Ectodermal cell (in vitro differentiated cells): ENCODE results near the gene DSCAML1.

Experiments used
- H3K27ac ChIP-seq: 2 replicates; pipeline ENCODE4 v1.7.0; 2013; ENCODE audit warnings: mild to moderate bottlenecking, low read depth, low read length; ENCODE audit not compliant: insufficient read depth, poor library complexity, severe bottlenecking
- H3K27me3 ChIP-seq: 2 replicates; pipeline ENCODE4 v1.7.0; 2013; ENCODE audit warnings: mild to moderate bottlenecking, low read length; ENCODE audit not compliant: insufficient read depth, control insufficient read depth, poor library complexity, severe bottlenecking
- H3K36me3 ChIP-seq: one replicate; pipeline ENCODE4 v1.7.0; 2013; ENCODE audit warnings: low read length; ENCODE audit not compliant: control insufficient read depth, insufficient read depth
- H3K4me1 ChIP-seq: one replicate; pipeline ENCODE4 v1.7.0; 2013; ENCODE audit warnings: low read length; ENCODE audit not compliant: control insufficient read depth, insufficient read depth
- H3K4me3 ChIP-seq: 2 replicates; pipeline ENCODE4 v1.7.0; 2013; ENCODE audit warnings: low read depth, low read length, control low read depth; ENCODE audit not compliant: insufficient read depth
- H3K9me3 ChIP-seq: 2 replicates; pipeline ENCODE4 v1.7.0; 2013; ENCODE audit warnings: mild to moderate bottlenecking, low read length, moderate library complexity; ENCODE audit not compliant: control insufficient read depth
- WGBS, 2 experiments: methylation state at CpG; one replicate each; pipeline ENCODE4 v1.1.7; 2013; ENCODE audit warnings: missing lambda C conversion rate in 2 of 2; 5-methylcytosine and 5-hydroxymethylcytosine counted together

DSCAML1 gene

GRCh38 chr11:117523680-117524079 lies 273.3 kb downstream of the DSCAML1 start:
- 90 to 93% methylated on average over 3 of the region's 3 CpGs for WGBS, 2 experiments
- no peak overlapping the region for H3K27ac ChIP-seq
- peaks cover 10% of the 10 kb centered on the region for H3K4me1 ChIP-seq

GRCh38 chr11:117521974-117522373 lies 275.0 kb downstream of the DSCAML1 start:
- H3K4me1 ChIP-seq: no peaks in the 10 kb centered on the region
- no peaks in the 10 kb centered on the region for H3K36me3 ChIP-seq
- 92 to 93% methylated on average over 4 of the region's 4 CpGs for WGBS, 2 experiments
- no peaks in the 10 kb centered on the region for H3K9me3 ChIP-seq
- H3K27ac ChIP-seq: no peak overlapping the region
- no peaks in the 10 kb centered on the region for H3K27me3 ChIP-seq
- H3K4me3 ChIP-seq: no peak overlapping the region

More at GRCh38 chr11:117523680-117524079, 273.3 kb downstream of the DSCAML1 start:
- Histone ChIP-seq H3K27me3 (no peaks in the 10 kb centered on the region), H3K36me3 (no peaks in the 10 kb centered on the region), H3K4me3 (no peak overlapping the region), H3K9me3 (no peaks in the 10 kb centered on the region)

GRCh38 chr11:117520966-117521365 lies 276.1 kb downstream of the DSCAML1 start:
- no peaks in the 10 kb centered on the region for H3K27me3 ChIP-seq
- no peaks in the 10 kb centered on the region for H3K4me1 ChIP-seq
- H3K9me3 ChIP-seq: no peaks in the 10 kb centered on the region
- no peaks in the 10 kb centered on the region for H3K36me3 ChIP-seq
- no peak overlapping the region for H3K4me3 ChIP-seq
- 94% methylated on average over 21 of the region's 21 CpGs for WGBS, 2 experiments
- H3K27ac ChIP-seq: no peak overlapping the region

GRCh38 chr11:117520201-117520600 lies 276.8 kb downstream of the DSCAML1 start:
- no peak overlapping the region for H3K4me3 ChIP-seq
- WGBS, 2 experiments: 88 to 91% methylated on average over 3 of the region's 3 CpGs
- H3K27me3 ChIP-seq: no peaks in the 10 kb centered on the region
- no peaks in the 10 kb centered on the region for H3K4me1 ChIP-seq
- H3K9me3 ChIP-seq: no peaks in the 10 kb centered on the region
- H3K27ac ChIP-seq: no peak overlapping the region
- no peaks in the 10 kb centered on the region for H3K36me3 ChIP-seq

- Histone ChIP-seq H3K27ac (no peak overlapping the region), H3K36me3 (no peaks in the 10 kb centered on the region), H3K9me3 (no peaks in the 10 kb centered on the region), H3K4me3 (no peak overlapping the region), H3K4me1 (no peaks in the 10 kb centered on the region), H3K27me3 (no peaks in the 10 kb centered on the region)
- 91 to 93% methylated on average over 4 of the region's 4 CpGs for WGBS, 2 experiments
Observed at GRCh38 chr11:117519590-117519989, 277.4 kb downstream of the DSCAML1 start.

- H3K27me3 ChIP-seq: no peaks in the 10 kb centered on the region
- H3K27ac ChIP-seq: no peak overlapping the region
- no peaks in the 10 kb centered on the region for H3K9me3 ChIP-seq
Observed at GRCh38 chr11:117519170-117519569, 277.8 kb downstream of the DSCAML1 start.

GRCh38 chr11:117518455-117518854 lies 278.6 kb downstream of the DSCAML1 start:
- Histone ChIP-seq H3K4me1 (no peaks in the 10 kb centered on the region), H3K4me3 (no peak overlapping the region), H3K27me3 (no peaks in the 10 kb centered on the region), H3K27ac (no peak overlapping the region), H3K9me3 (no peaks in the 10 kb centered on the region), H3K36me3 (no peaks in the 10 kb centered on the region)
- WGBS, 2 experiments: 95% methylated on average over 30 of the region's 30 CpGs

More at GRCh38 chr11:117519170-117519569, 277.8 kb downstream of the DSCAML1 start:
- no peaks in the 10 kb centered on the region for H3K36me3 ChIP-seq
- no peaks in the 10 kb centered on the region for H3K4me1 ChIP-seq
- H3K4me3 ChIP-seq: no peak overlapping the region
- 75% methylated on average over 9 of the region's 9 CpGs for WGBS, 2 experiments

- Histone ChIP-seq H3K27ac (no peak overlapping the region), H3K9me3 (no peaks in the 10 kb centered on the region), H3K4me1 (peaks cover 7% of the 10 kb centered on the region), H3K27me3 (no peaks in the 10 kb centered on the region), H3K36me3 (no peaks in the 10 kb centered on the region), H3K4me3 (no peak overlapping the region)
- WGBS, 2 experiments: 78% methylated on average over 3 to 4 of the region's 4 CpGs
Observed at GRCh38 chr11:117517097-117517496, 279.9 kb downstream of the DSCAML1 start.

GRCh38 chr11:117515892-117516787 lies 280.9 kb downstream of the DSCAML1 start:
- 87 to 89% methylated on average over 21 of the region's 21 CpGs for WGBS, 2 experiments
- no peak overlapping the region for H3K27ac ChIP-seq
- H3K27me3 ChIP-seq: no peaks in the 10 kb centered on the region

GRCh38 chr11:117514256-117514655 lies 282.8 kb downstream of the DSCAML1 start:
- H3K27me3 ChIP-seq: no peaks in the 10 kb centered on the region
- H3K4me1 ChIP-seq: peaks cover 24% of the 10 kb centered on the region
- WGBS, 2 experiments: 92 to 93% methylated on average over 4 of the region's 4 CpGs
- no peaks in the 10 kb centered on the region for H3K36me3 ChIP-seq
- no peaks in the 10 kb centered on the region for H3K9me3 ChIP-seq
- H3K27ac ChIP-seq: no peak overlapping the region
- H3K4me3 ChIP-seq: no peak overlapping the region

More at GRCh38 chr11:117515892-117516787, 280.9 kb downstream of the DSCAML1 start:
- peaks cover 16% of the 10 kb centered on the region for H3K4me1 ChIP-seq
- no peaks in the 10 kb centered on the region for H3K9me3 ChIP-seq
- no peaks in the 10 kb centered on the region for H3K36me3 ChIP-seq
- H3K4me3 ChIP-seq: no peak overlapping the region
